ENCODE results near the gene MYO10.
"Not testable (repeated sequence)": the region's sequence is repeated elsewhere in the genome, so short reads cannot be mapped to it uniquely, and the experiment has no call there.

MYO10 gene

GRCh38 chr5:16663840-16664239, 272.2 kb downstream of the MYO10 start:
- DNase-seq: no peak

- DNase-seq: no peak
These were observed 274.4 kb downstream of the MYO10 start for GRCh38 chr5:16661713-16662112.

- no peak for DNase-seq
These were observed 275.1 kb downstream of the MYO10 start for GRCh38 chr5:16660982-16661381.

GRCh38 chr5:16659536-16659935, 276.6 kb downstream of the MYO10 start:
- no peak for DNase-seq

GRCh38 chr5:16656561-16657191, 279.4 kb downstream of the MYO10 start:
- no peak for DNase-seq

GRCh38 chr5:16654647-16655334, 281.3 kb downstream of the MYO10 start:
- no peak for DNase-seq

- DNase-seq: not testable (repeated sequence)
These were observed 287.3 kb downstream of the MYO10 start for GRCh38 chr5:16648739-16649138.

- no peak for DNase-seq
These were observed 291.7 kb downstream of the MYO10 start for GRCh38 chr5:16644301-16644889.

GRCh38 chr5:16642867-16643266, 293.2 kb downstream of the MYO10 start:
- DNase-seq: no peak

- DNase-seq: no peak
These were observed 296.9 kb downstream of the MYO10 start for GRCh38 chr5:16639206-16639605.

- DNase-seq: no peak
These were observed 307.7 kb downstream of the MYO10 start for GRCh38 chr5:16628376-16628775.

- DNase-seq: no peak
These were observed 309.3 kb downstream of the MYO10 start for GRCh38 chr5:16626696-16627264.

GRCh38 chr5:16625096-16625495, 311.0 kb downstream of the MYO10 start:
- no peak for DNase-seq

GRCh38 chr5:16619136-16619535, 317.0 kb downstream of the MYO10 start:
- DNase-seq: no peak

GRCh38 chr5:16618138-16618897, 317.8 kb downstream of the MYO10 start:
- peak; percentile 51 to 62 for DNase-seq

- DNase-seq: peak; percentile 53
These were observed 318.7 kb downstream of the MYO10 start for GRCh38 chr5:16617274-16617968.

GRCh38 chr5:16616536-16617273, 319.4 kb downstream of the MYO10 start, which contains the start of gene RETREG1:
RETREG1 (minus strand) TSS chr5:16616997; CDS start chr5:16616971, 26 bp downstream.
- DNase-seq: peak; percentile 32 to 68

GRCh38 chr5:16615741-16616535, 320.1 kb downstream of the MYO10 start:
- peak; percentile 29 to 46 for DNase-seq

GRCh38 chr5:16612007-16612406, 324.1 kb downstream of the MYO10 start:
- DNase-seq: no peak

Measured in SHP77 (cell line).